ENCODE results near the gene PSMB10. TPM values are rescaled to one million over a fixed set of nuclear protein-coding genes. Genes with fewer than 3 reads are reported as not detected.
A peak's percentile ranks its signal among the peaks of the same experiment; 100 is the strongest.
"Not testable (repeated sequence)": the region's sequence is repeated elsewhere in the genome, so short reads cannot be mapped to it uniquely, and the experiment has no call there.

PSMB10 gene
- total RNA-seq, 4 donors from 2014 or later: 62.0 to 106 (median 79.9) TPM

GRCh38 chr16:67942200-67942509 is 5.5 kb upstream of the PSMB10 start:
- no peak overlapping the region for H3K4me3 ChIP-seq
- no peaks in the 10 kb centered on the region for H3K27me3 ChIP-seq
- no peaks in the 10 kb centered on the region for H3K9me3 ChIP-seq
- TF ChIP-seq CTCF (IDR thresholded peaks at IDR 0.05) (peak; percentile 11 to 72 (median 60)), POLR2A (IDR thresholded peaks at IDR 0.05) (no peak)
- H3K27ac ChIP-seq: peak overlapping the region in 1 of 4 donors; percentile 25
- DNase-seq: peak in 2 of 3 donors; percentile 65 to 66
- peaks cover 0 to 38% (median 8%) of the 10 kb centered on the region in 4 donors for H3K4me1 ChIP-seq
- peaks cover 0 to 36% (median 0%) of the 10 kb centered on the region in 3 donors for H3K36me3 ChIP-seq

- peaks cover 0 to 42% (median 9%) of the 10 kb centered on the region in 4 donors for H3K4me1 ChIP-seq
- no peak overlapping the region for H3K4me3 ChIP-seq
- H3K27ac ChIP-seq: peak overlapping the region in 1 of 4 donors; percentile 25
- TF ChIP-seq POLR2A (IDR thresholded peaks at IDR 0.05): no peak
- TF ChIP-seq CTCF (IDR thresholded peaks at IDR 0.05): no peak
- H3K27me3 ChIP-seq: no peaks in the 10 kb centered on the region
- no peak for DNase-seq
- H3K9me3 ChIP-seq: no peaks in the 10 kb centered on the region
- peaks cover 0 to 30% (median 0%) of the 10 kb centered on the region in 3 donors for H3K36me3 ChIP-seq
Measured at GRCh38 chr16:67941469-67942199, 5.0 kb upstream of the PSMB10 start.

GRCh38 chr16:67940446-67941089 is 3.9 kb upstream of the PSMB10 start:
- no peak overlapping the region for H3K4me3 ChIP-seq
- H3K27me3 ChIP-seq: no peaks in the 10 kb centered on the region
- peak overlapping the region in 2 of 4 donors; percentile 13 to 65 for H3K27ac ChIP-seq
- peaks cover 0 to 42% (median 9%) of the 10 kb centered on the region in 4 donors for H3K4me1 ChIP-seq
- DNase-seq: no peak
- TF ChIP-seq CTCF (IDR thresholded peaks at IDR 0.05) (no peak), POLR2A (IDR thresholded peaks at IDR 0.05) (no peak)
- peaks cover 0 to 20% (median 0%) of the 10 kb centered on the region in 3 donors for H3K36me3 ChIP-seq
- no peaks in the 10 kb centered on the region for H3K9me3 ChIP-seq

DNA sequence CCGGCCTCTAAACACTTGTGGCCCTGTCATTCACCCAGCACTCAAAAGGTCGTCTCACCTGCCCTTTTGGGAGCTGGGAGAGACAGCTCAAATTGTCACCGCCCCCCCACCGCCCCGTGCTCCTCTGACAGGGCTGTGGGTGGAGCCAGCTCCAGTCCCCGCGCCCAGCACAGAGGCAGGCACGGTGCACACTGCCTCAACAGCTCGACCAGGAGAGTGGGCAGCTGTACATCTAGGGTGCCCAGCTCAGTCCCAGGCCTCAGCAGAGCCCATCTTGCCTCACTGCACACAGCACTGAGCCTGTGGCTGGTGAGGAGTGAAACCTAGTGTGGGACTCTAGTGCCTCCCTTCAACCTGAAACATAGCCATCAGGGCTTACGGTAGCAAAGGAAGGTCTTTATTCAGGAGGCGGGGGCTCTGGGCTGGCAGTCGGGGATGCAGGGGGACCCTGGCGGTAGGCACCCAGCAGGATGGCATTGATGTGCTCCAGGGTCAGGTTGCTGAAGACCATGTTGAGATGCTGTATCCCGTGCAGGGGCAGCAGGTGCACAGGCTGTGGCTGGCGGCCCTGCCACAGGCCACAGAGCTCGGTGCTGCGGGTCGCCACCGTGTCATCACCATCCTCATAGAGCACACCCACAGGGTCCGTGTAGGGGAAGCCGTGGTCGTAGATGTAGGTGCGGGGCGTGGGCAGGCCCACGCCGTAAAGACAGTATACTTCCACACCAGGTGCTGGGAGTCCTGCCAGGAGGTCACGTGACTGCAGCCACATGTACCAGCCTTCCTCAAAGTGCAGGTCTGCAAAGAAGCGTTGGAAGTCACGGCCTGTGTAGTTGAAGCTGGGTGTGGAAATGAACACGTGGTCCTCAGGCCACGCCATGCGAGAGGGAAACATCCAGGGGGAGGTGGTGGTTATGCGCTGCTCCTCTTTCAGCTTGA is 3.1 kb upstream of the PSMB10 start:
- Histone ChIP-seq H3K4me3 (no peak overlapping the region), H3K36me3 (peaks cover 0 to 17% (median 0%) of the 10 kb centered on the region in 3 donors), H3K27ac (peak overlapping the region in 2 of 4 donors; percentile 13 to 65), H3K4me1 (peaks cover 0 to 45% (median 15%) of the 10 kb centered on the region in 4 donors), H3K27me3 (no peaks in the 10 kb centered on the region), H3K9me3 (no peaks in the 10 kb centered on the region)
- DNase-seq: peak; percentile 62 to 86 (median 86)
- no peak for TF ChIP-seq CTCF (IDR thresholded peaks at IDR 0.05)
- TF ChIP-seq POLR2A (IDR thresholded peaks at IDR 0.05): no peak

GRCh38 chr16:67937713-67938112 is 1.1 kb upstream of the PSMB10 start:
- Histone ChIP-seq H3K4me1 (peaks cover 0 to 31% (median 17%) of the 10 kb centered on the region in 4 donors), H3K36me3 (peaks cover 0 to 27% (median 0%) of the 10 kb centered on the region in 3 donors), H3K27ac (peak overlapping the region in 2 of 4 donors; percentile 96 to 97)
- DNase-seq, H3K9me3 ChIP-seq, H3K4me3 ChIP-seq, H3K27me3 ChIP-seq: not testable (repeated sequence)
